Measurements from ENCODE around the gene BCO2.
A peak's percentile ranks its signal among the peaks of the same experiment; 100 is the strongest.
"Not testable (repeated sequence)": the region's sequence is repeated elsewhere in the genome, so short reads cannot be mapped to it uniquely, and the experiment has no call there.

Gene BCO2

DNA sequence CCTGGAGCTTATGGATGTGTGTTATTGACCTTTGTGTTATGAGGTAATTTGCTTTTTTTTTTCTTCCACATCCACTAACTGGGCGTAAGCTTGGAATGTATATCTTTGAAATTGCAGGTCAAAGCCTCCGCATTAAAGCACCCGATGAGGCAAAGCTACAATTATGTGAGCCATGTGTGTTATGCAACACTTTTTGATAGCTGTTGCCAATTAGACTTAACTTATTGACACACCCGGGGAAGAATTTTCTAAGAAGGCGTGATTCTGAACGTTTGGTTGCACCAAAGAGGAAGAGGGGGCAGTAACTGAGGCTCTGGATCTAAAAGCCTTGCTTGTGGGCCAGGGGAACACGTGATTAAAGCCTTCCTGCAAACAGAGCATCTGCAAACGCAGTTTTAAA lies 8.8 kb upstream of the BCO2 start:
- no peak for DNase-seq (ENCODE audit: low read depth)

DNA sequence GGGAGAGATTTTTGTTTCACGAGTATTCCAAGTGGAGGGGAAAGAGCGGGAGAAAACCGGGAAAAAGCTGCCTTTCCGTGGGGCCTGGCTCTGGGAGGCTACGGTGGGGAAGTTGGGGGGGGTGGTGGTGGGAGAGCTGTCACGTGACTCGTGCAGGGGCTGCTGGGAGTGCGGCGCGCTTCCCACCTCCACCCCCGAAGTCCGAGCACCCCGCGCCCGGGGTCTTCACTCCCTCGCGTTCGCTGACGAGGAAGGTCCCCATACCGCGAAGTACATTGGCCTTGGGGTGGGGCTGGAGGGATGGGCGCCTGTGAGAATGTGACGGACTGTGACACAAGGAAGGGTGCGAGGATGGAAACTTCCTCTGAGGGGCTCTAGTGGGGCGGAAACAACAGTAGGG lies 8.2 kb upstream of the BCO2 start, which contains the start of gene TEX12:
Gene TEX12 (plus strand): TSS at position 228 of the 400 bp plus-strand sequence. CDS start 1,897 bp downstream, outside the sequence.
- DNase-seq (ENCODE audit: low read depth) = no peak

DNA sequence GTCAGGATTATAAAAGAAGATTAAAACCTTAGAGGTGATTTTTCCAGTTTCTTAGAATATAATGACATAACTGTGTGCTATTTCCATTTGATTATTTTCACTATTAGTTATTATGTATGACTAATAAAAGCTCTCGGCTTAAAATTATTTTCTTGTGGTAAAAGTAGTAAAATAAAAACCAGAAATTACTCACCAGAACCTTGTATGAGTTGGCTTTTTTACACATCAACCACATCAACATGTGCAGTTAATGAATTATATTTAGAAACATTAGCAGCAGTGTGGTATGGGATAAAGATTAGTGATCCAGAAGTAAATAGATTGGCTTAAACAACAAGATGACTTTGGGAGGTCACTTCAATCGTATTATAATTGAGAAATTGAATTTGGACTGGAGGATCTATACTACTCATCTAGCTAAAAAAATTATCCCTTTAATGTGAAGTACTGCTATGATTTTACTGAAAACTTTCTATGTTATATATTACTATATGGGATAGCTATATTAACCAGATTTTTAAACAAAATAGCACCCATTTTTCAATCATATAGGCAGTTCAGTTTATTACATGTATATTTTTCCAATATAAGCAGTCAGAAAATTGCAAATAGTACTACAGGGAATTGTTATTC lies 2.8 kb upstream of the BCO2 start:
- DNase-seq (ENCODE audit: low read depth) = peak; percentile 70

DNA sequence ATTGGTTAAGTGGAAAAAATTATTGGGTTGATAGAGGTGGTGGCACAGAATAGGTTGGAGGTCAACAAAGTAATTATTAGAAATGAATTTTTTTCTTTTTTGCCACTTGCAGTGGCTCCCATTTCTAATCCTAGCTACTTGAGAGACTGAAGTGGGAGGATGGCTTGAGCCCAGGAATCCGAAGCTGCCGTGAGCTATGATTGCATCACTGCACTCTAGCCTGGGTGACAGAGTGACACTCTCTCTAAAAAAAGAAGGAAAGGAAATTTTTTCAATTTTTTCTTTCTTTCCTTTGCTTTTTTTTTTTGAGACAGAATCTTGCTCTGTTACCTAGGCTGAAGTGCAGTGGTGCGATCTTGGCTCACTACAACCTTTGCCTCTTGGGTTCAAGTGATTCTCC lies 2.2 kb upstream of the BCO2 start:
- peak; percentile 30 for DNase-seq (ENCODE audit: low read depth)

DNA sequence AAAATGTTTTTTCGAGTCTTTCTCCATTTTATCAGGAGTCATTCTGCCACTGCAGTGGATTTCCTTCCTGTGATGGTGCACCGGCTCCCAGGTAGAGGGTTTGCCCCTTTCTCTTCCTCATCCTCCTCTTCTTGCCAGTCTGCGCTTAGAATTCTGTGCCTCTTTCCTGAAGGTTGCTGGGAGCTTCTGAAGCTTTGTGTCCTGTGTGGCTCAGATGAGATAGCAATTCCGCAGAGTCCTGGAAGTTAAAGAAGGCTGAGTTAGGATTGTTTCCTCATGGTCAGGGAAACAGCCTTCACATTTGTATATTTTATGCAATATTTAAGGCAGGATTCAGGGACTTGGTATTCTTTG lies 264 bp downstream of the BCO2 start:
- peak; percentile 15 for DNase-seq (ENCODE audit: low read depth)

DNA sequence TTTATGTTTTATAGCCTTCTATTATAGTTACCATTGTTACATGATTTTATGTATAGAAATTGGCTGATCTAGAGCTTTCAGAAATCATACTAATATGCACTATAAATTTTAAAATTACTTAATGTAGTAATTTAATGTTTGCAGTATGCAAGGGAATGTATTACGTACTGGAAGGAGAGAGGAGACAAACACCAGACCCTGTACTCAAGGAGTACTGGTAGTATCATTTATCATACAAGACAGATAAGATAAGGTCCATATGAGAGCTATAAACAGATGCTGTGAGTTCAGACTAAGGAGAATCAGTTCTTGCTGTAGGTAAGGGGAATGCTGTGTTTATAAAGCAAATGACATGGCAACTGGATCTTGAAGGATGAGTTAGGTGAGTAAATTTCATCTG lies 765 bp downstream of the BCO2 start:
- no peak for DNase-seq (ENCODE audit: low read depth)

DNA sequence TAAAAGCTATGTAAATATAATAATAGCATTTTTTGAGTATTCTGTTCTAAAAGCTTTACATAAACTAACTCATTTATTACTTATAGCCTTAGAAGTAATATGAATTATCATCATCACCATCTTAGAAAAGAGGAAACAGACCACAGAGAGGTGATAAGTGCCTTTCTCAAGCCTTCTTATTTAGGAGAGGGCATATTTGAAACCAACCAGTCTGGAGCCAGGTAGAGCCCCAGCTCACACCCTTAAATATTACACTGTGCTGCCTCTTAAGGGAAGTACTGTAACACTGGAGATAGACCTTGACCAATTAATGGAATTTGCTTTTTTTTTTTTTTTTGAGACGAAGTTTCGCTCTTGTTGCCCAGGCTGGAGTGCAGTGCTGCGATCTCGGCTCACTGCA lies 2.3 kb downstream of the BCO2 start:
- DNase-seq (ENCODE audit: low read depth) = no peak

DNA sequence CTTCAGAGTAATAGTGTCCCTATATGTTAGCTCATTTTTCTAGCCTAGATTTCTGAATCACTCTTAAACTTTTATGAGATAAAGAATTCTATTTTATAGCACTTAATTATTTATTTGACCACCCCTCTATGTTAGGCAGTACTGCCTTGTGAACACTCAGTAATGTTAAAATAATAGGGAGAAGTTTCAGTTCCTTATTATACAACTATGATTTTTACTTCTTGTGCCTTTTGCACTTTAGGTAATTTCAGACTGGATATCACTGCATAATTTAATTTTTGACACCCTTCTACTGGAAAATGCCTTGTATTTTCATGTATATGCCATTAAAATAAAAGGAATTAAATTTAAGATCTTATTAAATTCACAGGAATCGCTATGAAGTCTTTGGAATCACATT lies 3.1 kb downstream of the BCO2 start:
- no peak for DNase-seq (ENCODE audit: low read depth)

DNA sequence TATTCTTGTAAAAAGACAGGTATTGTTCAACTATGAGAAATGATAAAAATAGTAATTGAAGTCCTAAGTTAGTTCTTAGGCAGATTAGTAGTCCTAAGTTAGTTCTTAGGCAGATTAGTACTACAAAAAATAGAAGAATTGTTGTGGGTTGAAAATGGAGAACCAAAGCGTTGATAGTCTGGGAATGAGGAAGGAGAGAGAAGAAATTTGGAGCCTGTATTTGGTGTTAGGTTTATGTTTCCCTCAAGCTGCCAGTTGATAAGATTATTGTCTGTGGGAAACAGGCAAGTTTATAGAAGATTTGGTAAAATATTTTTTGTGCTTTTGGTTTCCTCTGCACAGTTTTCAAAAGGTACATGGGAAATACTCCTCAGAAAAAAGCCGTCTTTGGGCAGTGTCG lies 3.6 kb downstream of the BCO2 start:
- no peak for DNase-seq (ENCODE audit: low read depth)

DNA sequence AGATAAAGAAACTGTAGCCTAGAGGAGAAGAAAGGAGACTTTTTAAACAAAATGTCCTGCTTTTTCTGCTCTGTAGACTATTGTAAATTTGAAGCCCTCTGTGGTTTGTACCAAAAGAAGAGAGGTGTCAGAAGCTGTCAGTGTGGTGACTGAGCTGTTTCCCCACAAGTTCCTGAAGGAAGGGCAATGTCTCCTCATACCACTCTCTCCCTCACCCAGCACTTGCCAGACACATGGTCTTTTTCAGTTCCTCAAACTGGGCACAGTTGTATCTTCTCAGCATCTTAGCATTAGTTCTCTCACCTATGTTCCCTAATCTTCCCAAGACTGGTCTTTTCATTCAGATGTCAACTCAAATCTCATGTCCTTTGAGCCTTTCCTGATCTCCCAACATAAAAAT lies 4.3 kb downstream of the BCO2 start:
- DNase-seq (ENCODE audit: low read depth) = no peak

DNA sequence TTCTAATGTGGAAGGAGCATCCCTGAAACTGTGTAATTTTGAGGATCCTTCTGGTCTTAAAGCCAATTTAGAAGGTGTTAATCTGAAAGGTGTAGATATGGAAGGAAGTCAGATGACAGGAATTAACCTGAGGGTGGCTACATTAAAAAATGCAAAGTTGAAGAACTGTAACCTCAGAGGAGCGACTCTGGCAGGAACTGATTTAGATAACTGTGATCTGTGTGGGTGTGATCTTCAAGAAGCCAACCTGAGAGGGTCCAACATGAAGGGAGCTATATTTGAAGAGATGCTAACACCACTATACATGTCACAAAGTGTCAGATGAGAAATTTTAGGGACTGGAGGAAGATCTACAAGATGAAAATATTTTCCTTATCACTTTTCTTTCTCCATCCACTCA lies 7.6 kb downstream of the BCO2 start:
- DNase-seq (ENCODE audit: low read depth) = no peak

DNA sequence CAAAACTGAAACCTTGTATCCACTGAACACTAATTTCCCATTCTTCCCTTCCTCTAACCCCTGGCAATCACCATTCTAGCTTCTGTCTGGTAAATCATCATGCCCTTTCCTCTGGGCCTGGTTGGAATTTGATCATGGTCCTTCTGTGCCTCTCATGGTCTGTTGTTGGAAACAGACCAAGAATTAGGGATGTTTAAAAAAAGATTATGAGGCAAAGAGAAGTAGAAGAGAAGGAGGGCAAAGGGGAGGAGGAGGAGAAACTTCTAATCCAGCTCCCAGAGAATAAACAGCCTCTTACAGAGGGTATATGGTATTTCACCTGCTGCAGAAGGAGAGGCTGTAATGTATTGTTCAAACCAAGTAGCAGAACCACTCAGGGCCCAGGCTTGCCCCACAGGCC lies 10.6 kb downstream of the BCO2 start:
- DNase-seq (ENCODE audit: low read depth) = no peak

DNA sequence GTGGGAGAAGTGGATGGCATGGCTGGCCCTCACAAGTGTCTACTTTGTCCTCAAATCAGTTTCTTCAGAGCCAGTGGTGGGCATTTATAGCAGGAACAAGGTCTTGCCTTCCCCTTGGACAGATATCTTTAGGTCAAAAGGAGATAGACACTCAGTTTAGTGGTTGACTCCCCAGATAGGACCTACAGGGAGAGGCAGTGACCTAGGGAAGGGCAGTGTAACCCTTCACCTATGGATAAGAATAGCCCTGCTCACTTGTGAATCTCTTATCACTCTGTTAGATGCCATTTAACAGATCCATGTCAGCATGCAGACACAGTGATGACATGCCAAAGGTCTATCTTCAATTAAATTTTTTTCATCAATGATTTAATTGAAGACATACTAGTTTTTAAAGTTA lies 11.0 kb downstream of the BCO2 start:
- no peak for DNase-seq (ENCODE audit: low read depth)

DNA sequence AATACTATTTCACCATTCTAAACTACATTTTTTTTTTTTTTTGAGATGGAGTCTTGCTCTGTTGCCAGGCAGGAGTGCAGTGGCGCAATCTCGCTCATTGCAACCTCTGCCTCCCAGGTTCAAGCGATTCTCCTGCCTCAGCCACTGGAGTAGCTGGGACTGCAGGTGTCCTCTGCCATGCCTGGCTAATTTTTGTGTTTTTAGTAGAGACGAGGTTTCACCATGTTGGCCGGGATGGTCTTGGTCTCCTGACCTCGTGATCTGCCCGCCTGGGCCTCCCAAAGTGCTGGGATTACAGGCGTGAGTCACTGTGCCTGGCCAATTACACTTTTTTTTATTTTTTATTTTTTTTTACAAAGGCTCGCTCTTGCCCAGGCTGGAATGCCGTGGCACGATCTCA lies 19.8 kb downstream of the BCO2 start:
- DNase-seq (ENCODE audit: low read depth) = not testable (repeated sequence)

DNA sequence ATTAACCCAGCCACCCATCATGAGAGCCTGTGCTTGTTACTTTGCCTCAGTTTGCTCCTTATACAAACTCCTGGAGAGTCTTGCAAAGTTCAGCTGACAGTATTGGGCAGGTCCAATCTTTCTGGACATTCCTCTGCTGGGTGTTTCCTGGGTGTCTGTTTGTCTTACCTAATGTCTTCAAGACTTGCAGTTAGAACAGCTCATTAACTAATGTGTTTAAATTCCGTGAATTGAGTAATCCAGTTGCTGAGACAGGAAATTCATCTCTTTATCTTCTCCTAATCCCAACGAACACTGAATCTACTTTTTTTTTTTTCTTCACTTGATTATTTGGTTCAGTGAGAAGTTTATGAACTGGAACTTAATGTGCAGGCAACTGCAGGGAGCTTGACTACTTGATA lies 20.6 kb downstream of the BCO2 start:
- DNase-seq (ENCODE audit: low read depth) = no peak

DNA sequence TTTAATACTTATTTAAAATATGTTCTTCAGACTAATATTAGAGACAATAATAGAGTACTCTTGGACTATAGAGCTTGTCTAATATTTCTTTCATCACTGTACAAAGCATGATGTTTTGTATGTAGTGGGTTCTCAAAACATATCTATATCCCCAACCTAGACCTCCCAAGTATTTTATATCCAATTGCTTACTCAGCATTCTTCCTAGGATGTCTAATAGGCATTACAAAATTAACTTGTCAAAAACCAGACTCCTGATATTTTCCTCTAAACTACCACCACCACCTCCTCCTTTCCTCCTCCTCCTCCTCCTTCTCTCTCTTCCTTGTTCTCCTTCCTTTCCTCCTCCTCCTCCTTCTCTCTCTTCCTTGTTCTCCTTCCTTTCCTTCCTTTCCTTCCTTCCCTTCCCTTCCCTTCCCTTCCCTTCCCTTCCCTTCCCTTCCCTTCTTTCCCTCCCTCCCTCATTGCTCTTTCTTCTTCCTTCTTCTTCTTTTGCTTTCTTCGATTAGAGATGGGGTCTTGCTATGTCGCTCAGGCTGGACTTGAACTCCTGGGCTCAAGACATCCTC lies 21.3 kb downstream of the BCO2 start:
- DNase-seq (ENCODE audit: low read depth) = no peak

DNA sequence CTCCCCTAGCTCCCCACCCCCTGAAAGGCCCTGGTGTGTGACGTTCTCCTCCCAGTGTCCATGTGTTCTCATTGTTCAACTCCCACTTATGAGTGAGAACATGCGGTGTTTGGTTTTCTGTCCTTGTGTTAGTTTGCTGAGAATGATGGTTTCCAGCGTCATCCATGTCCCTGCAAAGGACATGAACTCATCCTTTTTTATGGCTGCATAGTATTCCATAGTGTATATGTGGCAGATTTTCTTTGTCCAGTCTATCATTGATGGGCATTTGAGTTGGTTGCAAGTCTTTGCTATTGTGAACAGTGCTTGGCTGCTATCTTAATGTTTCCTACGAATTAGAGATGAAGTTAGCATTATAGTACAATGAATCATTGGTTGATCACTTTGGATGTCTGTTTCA lies 23.8 kb downstream of the BCO2 start:
- DNase-seq (ENCODE audit: low read depth) = not testable (repeated sequence)

DNA sequence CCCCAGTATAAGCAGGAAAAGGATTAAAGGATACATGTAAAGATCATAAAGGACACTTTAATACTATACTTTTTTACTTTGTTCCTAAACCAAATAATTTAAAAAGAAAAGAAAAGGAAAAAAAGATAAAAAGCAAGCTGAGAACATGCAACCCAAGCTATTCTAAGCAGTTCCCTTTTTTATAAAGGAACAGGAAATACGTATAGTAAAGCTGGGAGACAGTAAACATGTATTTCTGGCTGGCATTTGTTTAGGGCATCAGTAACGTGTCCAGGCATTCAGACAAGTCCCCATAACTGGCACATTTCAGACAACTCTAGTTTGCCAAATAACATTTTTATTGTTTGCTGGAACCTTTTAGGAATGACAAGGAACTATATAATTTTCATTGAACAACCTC lies 24.9 kb downstream of the BCO2 start:
- DNase-seq (ENCODE audit: low read depth) = no peak

DNA sequence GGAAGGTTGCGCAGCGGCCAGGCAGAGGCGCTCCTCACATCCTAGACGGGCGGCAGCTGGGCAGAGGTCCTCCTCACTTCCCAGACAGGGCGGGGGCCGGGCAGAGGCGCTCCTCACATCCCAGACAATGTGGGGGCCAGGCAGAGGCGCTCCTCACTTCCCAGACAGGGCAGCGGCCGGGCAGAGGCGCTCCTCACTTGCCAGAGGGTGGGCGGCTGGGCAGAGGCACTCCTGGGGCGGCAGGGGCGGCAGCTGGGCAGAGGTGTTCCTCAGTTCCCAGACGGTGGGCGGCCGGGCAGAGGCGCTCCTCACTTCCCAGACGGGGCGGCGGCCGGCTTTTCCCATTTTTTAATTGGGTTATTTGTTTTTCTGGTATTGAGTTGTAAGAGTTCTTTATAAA lies 30.8 kb downstream of the BCO2 start:
- DNase-seq (ENCODE audit: low read depth) = no peak

DNA sequence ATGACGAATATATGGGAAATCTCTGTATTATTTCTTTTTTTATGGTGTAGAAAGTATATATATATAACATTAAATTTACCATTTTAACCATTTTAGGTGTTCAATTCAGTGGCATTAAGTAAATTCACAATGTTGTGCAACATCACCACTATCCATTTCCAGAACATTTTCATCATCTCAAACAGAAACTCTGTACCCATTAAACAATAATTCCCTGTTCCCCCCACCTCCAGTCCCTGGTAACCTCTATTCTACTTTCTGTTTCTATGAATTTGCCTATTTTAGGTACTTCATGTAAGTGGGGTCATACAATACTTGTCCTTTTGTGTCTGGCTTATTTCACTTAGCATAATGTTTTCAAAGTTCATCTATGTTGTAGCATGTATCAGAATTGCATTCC lies 35.6 kb downstream of the BCO2 start:
- no peak for DNase-seq (ENCODE audit: low read depth)

DNA sequence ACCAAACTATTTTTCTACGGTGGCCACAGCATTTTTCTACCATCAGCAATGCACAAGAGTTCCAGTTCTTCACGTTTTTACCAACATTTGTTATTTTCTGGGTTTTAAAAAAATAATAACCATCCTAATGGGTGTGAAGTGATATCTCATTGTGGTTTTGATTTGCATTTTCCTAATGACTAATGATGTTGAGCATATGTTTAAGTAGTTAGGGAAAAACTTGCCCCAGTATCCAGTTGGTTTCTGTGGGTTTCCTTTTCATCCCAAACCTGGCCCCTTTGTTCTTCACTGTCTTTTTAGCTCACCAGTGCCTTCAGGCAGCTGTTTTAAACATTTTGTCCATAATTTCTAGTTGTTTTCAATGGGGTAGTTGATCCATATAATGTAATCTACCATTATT lies 36.2 kb downstream of the BCO2 start:
- DNase-seq (ENCODE audit: low read depth) = no peak

DNA sequence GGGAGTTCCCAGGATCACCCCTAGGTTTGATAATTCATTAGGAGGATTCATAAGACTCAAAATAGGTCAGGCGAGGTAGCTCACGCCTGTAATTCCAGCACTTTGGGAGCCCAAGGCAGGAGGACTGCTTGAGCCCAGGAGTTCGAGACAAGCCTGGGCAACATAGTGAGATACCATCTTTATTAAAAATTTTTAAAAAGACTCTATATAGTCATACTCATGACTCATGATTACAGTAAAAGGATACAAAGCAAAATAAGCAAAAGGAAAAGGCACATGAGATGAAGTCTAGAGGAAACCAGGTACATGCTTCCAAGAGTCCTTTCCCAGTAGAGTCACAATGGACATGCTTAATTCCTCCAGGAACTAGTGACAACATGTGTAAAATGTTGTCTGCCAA lies 37.0 kb downstream of the BCO2 start:
- peak; percentile 25 for DNase-seq (ENCODE audit: low read depth)

DNA sequence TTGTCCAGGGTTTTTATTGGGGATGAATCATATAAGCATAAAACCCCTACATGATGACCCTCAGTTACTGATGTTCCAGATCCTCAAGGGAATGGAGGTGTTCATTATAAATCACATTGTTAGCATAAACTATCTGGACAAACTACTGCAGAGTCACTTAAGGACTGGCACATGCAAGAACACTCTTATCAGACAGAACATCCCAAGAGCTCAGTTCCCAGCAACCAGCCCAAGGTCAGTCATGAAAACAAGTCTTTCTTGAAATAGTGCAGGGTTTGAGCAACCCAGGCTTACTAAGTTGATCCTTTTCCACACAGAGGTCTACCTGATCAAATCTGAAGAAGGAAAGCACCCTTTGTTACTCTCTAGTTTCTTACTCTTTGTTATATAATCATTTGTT lies 37.4 kb downstream of the BCO2 start:
- DNase-seq (ENCODE audit: low read depth) = no peak

DNA sequence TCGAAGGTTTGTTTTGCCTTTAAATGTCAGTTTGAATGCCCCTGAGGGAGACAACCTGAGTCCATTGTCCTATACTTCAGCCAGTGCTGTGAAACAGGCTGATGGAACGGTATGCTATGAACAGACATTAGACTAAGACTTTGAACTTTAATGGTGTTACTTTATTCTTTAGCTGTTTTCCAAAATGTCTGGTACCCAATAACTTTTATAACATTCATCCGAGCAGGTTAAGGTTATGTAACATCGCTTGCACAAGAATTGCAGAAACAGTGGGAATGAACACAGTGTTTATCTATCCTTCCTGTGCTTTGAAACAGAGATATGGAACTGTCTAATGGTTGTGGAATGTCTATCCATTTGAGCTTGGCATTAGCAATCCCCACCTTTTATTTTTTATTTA lies 38.4 kb downstream of the BCO2 start:
- DNase-seq (ENCODE audit: low read depth) = peak; percentile 12

DNA sequence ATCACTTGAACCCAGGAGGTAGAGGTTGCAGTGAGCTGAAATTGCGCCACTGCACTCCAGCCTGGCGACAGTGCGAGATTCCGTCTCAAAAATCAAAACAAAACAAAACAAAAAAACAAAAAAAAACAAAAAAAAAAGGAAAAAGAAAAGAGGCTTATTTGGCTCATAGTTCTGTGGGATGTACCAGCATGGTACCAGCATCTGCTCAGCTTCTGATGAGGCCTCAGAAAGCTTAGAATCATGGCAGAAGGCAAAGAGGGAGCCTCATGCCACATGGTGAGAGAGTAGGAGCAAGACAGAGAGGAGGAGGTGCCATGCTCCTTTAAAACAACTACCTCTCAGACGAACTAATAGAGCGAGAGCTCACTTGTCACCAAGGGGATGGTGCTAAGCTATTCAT lies 40.3 kb downstream of the BCO2 start:
- DNase-seq (ENCODE audit: low read depth) = no peak
